VCaP (cell line): ENCODE data around the gene HNRNPCL1.

Experiments
- H3K27ac ChIP-seq: fragments of 450-650 bp; 2 replicates; pipeline ENCODE4 v1.5.1; 2017
- TF ChIP-seq, protein P1 (sequence below): fragments of 450-650 bp; conservative IDR thresholded peaks from 2 replicates; pipeline ENCODE4 v1.5.1; 2017; ENCODE audit warnings: mild to moderate bottlenecking, moderate library complexity

Gene HNRNPCL1

DNA sequence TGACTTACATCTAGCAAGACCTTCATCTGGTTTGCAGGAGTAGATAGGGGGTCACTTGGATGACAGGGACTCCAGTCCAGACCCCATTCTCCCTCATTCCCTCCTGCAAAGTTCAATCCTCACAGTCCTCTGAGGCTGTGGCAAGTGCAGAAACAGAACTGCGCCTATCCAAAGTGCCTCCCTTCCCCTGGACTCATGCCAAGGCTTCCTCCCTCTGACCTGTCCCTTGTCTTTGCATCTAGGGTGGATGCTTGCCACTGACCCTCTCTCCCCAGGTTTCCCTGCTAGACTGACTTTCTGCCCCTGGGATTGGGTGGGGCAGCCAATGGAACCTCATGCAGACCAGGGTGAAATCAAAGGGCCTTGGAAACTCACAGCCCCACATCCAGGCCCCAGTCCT is 38.6 kb downstream of the HNRNPCL1 start:
- TF ChIP-seq, protein P1, sequence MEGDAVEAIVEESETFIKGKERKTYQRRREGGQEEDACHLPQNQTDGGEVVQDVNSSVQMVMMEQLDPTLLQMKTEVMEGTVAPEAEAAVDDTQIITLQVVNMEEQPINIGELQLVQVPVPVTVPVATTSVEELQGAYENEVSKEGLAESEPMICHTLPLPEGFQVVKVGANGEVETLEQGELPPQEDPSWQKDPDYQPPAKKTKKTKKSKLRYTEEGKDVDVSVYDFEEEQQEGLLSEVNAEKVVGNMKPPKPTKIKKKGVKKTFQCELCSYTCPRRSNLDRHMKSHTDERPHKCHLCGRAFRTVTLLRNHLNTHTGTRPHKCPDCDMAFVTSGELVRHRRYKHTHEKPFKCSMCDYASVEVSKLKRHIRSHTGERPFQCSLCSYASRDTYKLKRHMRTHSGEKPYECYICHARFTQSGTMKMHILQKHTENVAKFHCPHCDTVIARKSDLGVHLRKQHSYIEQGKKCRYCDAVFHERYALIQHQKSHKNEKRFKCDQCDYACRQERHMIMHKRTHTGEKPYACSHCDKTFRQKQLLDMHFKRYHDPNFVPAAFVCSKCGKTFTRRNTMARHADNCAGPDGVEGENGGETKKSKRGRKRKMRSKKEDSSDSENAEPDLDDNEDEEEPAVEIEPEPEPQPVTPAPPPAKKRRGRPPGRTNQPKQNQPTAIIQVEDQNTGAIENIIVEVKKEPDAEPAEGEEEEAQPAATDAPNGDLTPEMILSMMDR = no peak
- no peak overlapping the region for H3K27ac ChIP-seq

GRCh38 chr1:12799730-12800129 is 48.8 kb downstream of the HNRNPCL1 start:
- H3K27ac ChIP-seq = no peak overlapping the region
- TF ChIP-seq, protein P1 = no peak

GRCh38 chr1:12798911-12799310 is 49.6 kb downstream of the HNRNPCL1 start:
- H3K27ac ChIP-seq = no peak overlapping the region
- TF ChIP-seq, protein P1 = no peak
